Activated CD4-positive, alpha-beta T cell treated with anti-CD3 and anti-CD28 coated beads, Interleukin-2, amount 50 U/mL, for 48 hours (primary cell): Measurements from ENCODE around the gene IFI16.

Experiments
- DNase-seq, 2 experiments: peaks; one replicate each; pipeline ENCODE4 v3.0.0-alpha.2; 2020

Gene IFI16

DNA sequence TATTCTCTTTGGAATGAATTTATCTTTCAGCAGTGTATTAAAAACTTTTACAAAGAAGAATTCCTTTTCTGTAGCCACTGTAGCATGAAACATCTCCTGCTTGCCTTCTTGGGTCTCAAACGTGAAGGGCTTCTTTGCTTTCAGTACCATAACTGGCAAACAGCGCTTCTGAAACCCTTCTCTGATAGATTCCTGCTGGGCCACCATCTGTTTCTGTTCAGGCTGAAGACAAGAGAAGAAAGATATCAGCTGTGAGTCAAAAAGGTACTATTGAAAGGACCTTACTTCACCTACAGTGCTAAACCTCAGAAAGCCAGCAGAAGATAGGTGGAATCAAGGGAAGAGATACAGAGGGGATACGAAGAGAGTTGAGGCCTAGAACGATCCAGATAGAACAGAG, 56.4 kb downstream of the IFI16 start:
- DNase-seq = no peak

DNA sequence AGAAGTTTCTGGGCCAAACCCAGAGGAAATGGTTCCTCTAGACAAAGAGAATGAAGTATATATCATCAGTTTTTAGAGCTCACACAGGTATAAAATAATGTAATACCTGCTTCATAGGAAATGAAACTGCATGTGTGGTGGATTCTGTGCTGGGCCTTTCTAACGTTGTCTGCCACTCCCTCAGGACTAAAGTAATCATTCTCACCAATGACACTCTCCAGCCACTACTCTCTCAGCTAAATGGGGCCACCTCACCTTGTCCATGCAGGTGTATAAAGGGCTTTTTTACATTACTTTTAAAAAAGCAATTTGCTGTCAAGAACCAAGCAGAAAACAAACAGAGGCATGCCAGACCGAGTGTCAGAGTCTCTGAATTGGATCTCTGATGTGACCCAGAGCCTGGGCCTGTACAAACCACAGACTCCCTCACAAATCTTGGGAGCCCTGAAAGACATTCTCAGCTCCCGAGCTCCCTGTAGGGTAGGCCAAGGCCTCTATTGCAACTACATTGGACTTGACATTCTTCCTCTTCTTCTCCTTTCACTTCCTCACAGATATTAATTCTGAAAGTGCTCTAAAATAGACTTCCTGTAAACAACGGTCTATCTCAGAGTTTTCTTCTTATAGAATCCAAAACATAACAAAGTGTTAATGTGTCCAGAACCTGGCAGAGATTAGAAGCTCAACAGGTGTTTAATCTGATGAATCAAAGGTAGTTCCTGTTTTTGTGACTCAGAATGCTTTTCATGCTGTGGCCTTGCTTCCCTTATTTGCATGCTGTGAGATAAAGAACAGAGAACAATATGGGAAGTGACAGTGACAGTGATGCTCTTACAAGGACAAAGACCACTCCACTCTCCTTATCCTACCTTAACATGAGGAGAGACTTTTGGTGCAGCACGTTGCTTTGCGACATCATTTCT, 58.3 kb downstream of the IFI16 start:
- DNase-seq = no peak

DNA sequence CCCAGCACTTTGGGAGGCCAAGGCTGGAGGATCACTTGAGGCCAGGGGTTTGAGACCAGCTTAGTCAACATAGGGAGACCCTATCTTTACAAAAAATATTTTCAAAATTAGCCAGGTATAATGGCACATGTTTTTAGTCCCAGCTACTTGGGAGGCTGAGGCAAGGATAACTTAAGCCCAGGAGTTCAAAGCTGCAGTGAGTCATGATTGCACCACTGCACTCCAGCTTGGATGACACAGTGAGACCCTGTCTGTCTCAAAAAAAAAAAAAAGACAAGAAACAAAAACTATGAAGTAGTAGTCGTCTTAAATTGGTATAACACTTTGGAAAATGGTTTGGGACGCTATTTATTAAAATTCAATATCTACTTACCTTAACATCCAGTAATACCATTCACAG, 59.2 kb downstream of the IFI16 start:
- DNase-seq = no peak

GRCh38 chr1:159071970-159072582, 62.4 kb downstream of the IFI16 start:
- no peak for DNase-seq

DNA sequence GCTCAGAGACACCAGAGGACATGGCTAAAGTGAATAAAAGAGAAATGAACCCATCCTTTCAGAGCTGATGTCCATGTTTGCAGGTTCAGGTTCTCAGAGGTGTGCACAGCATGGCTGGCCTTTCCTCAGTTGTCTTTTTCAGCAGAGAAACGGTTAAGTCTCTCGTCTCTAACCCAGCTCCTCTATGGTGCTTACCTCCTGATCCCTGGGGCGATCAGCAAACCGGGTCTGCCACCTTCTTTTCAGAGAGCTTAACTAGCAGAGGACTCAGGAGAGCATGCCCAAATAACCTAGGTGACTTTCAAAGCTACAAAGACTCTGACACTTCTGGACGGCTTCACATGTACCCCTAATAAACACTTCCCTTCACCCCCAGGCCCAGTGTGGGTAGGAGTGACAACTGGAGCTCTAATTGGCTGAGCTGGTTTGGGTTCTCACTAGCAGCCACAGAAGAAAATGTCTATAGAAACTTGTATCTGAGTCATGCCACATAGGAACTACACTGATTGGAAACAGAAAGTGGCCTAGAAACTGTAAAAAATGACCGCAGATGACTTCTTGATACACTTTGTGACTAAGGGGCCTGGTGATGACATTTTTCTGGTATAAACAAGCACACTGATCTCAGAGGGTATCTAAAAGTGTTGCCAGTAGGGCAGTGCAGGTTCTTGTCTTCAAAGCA, 66.9 kb downstream of the IFI16 start, which contains the start of gene AIM2:
Gene AIM2, minus strand, starts transcription at position 329 of the 682 bp plus-strand sequence. CDS start 3,267 bp downstream, outside the sequence.
- DNase-seq = peak; percentile 62 to 74

DNA sequence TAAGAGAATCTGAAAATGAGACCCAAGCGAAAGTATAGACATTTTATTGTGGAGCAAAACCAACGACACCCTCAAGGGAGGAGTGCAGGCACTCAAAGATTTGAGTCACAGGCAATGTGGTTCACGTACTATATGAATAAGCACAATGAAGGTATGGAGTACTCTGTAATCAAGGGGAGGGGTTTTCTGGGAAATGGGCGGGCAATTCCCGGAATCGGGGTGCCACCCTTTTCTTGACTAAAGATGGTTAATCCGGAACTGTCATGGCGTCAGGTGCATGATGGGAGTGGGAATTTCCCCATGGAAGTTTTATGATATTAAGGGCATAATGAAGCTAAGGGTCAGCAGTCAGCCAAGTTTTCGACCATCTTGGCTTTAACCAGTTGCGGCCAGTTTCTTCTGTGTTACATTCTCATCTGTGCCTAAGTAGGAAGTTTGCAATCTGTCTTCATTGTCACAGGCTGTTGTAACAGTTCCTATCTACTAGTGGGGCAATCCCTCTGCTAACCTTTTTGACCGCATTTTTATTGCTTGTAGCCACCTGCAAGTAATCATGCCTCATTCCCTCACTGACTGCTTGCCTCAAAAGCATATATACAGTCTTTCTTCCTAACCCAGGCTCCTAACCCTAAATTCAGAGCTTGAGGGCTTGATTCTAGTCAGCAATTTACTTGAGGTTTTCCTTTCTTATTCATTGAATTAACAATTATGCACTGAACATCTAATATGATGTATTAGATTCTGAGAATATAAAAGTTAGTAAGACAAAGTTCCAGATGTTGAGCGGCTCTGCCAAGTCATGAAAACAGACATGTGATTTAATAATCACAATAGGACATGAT, 67.6 kb downstream of the IFI16 start:
- DNase-seq = peak; percentile 100

- no peak for DNase-seq
Observed at GRCh38 chr1:159079525-159079924, 69.8 kb downstream of the IFI16 start.

- DNase-seq = no peak
Observed at GRCh38 chr1:159081626-159082025, 71.9 kb downstream of the IFI16 start.

GRCh38 chr1:159083013-159083412, 73.3 kb downstream of the IFI16 start:
- DNase-seq = no peak

DNA sequence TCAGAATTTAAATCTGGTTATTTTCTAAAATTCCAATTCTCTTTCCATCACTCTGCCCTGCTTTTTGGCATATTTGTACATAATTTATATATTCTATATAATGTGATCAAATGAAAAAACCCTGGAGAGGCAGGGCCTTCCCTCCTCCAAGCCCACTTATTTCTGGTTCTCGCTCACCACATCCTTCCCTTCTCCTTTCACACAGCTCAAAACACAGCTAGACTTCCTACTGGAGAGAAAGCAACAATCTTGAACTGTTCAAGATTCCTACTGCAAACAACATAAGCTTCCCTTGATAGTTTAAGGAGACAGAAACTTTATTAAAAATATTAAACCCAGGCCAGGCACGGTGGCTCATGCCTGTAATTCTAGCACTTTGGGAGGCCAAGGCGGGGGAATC, 74.4 kb downstream of the IFI16 start:
- no peak for DNase-seq

GRCh38 chr1:159084867-159085266, 75.2 kb downstream of the IFI16 start:
- DNase-seq = no peak

- DNase-seq = no peak
Observed at GRCh38 chr1:159088050-159088449, 78.3 kb downstream of the IFI16 start.

DNA sequence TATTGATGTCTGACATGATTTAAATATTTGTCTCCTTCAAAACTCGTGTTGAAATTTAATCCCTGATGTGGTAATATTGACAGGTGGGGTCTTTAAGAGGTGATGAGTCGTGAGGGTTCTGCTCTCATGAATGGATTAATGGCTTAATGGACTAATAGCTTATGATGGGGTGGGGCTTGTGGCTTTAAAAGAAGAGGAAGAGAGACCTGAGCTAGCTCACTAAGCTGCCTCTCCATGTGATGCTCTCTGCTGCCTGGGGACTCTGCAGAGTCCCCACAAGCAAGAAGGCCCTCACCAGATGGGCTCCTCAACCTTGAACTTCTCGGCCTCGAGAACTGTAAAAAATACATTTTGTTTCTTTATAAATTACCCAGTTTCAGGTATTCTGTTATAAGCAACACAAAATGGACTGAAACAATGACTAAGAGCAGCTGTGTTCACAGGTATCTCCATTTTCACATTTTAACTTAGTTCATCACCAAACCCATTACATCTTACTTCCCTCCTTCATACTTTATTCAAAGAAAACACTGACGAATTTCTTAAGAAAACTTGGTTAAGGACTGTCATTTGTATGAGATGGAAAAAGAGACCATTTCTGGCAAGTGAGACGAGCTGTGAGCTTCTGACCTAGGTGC, 79.0 kb downstream of the IFI16 start:
- no peak for DNase-seq

DNA sequence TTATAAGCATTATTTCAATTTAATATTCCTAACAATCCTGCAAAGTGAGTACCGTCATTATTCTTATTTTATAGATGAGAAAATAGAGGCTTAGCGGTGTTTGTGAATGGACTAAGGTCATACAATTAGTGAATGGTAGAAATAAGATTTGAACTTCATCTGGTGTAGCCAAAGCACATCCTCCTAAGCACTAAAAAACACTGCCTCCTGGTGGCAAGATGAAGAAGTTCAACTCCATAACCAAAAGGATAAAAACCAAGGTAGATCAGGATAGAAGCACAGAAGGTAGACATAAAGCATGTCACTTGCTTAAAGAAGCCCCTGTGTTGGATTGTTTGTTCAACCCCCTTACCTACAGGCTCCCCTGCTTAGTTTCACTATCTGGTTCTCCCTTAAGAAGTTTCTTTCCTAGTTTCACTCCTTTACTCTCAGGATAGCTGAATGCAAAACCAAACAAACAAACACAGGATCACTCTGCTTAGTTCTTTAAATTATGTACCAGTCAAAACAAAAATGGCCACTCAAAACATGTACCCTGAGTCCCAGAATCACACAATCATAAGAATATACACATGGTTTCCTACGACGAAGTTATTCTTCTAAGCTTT, 79.6 kb downstream of the IFI16 start:
- no peak for DNase-seq

- no peak for DNase-seq
Observed at GRCh38 chr1:159090286-159091179, 80.8 kb downstream of the IFI16 start.

GRCh38 chr1:159091180-159091560, 81.5 kb downstream of the IFI16 start:
- no peak for DNase-seq

GRCh38 chr1:159091607-159092031, 81.9 kb downstream of the IFI16 start:
- no peak for DNase-seq

DNA sequence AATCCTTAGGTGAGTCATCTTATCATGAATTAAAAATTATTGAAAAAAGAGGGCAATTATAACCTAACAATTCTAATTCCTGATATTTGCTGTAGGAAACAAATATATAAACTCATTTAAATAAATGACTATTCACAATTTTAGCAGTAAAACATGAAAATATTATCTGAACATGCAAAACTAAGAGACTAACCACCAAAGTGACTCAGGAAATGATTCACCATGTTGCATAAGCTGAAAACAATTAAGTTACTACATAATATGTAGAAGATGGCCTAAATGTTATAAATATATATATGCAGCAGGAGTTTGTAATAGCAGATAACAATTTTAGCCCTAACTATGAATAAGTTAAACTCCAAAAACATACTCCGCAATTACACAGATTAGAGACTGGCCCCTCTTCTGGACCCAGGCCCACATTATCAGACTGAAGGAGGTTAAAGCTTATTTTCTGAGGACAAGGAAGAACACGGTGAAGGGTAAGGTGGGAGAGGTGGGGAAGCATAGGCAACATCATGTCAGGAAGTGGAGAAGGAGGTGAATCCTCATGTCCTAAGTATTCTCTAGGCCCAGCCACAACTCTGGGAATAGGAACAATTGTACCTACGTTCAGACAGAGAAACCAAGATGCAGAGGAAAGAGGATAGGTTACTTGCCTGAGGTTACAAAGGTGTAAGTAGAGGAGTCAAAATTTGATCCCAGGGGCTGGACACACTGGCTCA, 82.5 kb downstream of the IFI16 start:
- DNase-seq = no peak

DNA sequence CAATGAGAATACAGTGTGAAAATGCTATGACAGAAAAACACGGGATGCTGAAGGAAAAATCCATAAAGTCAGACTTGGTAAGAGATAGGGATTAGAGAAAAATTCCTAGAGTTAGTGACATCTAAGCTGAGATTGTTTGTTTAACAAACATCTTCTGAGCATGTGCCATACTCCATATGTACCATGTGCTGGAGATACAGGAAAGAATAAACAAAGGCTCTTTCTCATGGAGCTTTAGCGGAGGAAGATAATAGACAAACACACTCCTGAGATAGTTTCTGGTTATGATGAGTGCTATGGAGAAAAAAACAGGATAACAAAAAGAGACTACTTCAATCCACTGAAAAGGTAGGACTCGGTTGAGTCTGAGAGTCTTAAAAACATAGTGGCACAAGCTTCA, 88.9 kb downstream of the IFI16 start:
- DNase-seq = no peak

DNA sequence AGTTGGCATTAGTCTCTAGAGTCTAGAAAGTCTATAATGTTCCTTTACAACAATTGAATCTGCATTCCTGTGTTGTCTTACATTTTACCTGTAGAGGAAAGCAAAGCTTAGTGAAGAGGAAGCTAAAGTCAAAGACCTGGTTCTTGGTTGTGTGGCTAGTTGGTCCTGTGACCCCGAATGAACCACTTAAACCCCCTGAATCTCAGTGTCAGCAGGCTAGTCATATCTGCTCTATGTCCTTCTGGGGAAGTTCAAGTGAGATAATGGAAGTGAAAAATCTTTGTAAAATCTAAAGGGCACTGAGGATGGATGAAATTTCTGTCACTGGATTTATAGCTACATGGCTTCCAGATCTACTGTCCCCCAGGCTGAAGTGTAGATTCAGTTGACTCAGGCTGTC, 90.9 kb downstream of the IFI16 start:
- no peak for DNase-seq
